Motor neuron (in vitro differentiated cells): Measurements from ENCODE around the gene MSX1. TPM values are rescaled to one million over a fixed set of nuclear protein-coding genes. Genes with fewer than 3 reads are reported as not detected.

Source experiments
- total RNA-seq, 8 experiments: library from RNA; unstranded; fragments of 300-600 nt; gene quantifications; 2 replicates each; pipeline versions ENCODE4 v1.2.3 to v1.2.4, GENCODE V29; 2022

Gene MSX1
- total RNA-seq, 8 experiments from 2014 or later = 1.1 to 52.3 (median 5.0) TPM

Other genes starting within 250 kb of the MSX1 start
- gene CYTL1, start 159.8 kb downstream of the MSX1 start, total RNA-seq = 10 to 100 TPM in 3 of 8 experiments, 1 to 10 TPM in 1, under 1 TPM in 2, not detected in 2; 0.22 to 45.2 (median 5.6) TPM
- 10 to 100 TPM in 2 of 8 experiments, 1 to 10 TPM in 6; 1.8 to 25.1 (median 4.7) TPM for gene STK32B, start 191.8 kb downstream of the MSX1 start, total RNA-seq